Activated B cell treated with CpG ODN at 0.5 μM for 24 hours (primary cell): ENCODE data around the gene SLC43A3. TPM values are rescaled to one million over a fixed set of nuclear protein-coding genes. Genes with fewer than 3 reads are reported as not detected.

Source experiments
- ATAC-seq: fragments of 200-7000 bp; cut with Tn5 transposase; one replicate; pipeline ENCODE4 v1.10.0; 2021; ENCODE audit warnings: low read depth, mild to moderate bottlenecking, moderate library complexity
- CTCF ChIA-PET: fragments of 350-600 bp; sonication (Branson Sonifier 250); formaldehyde crosslinking; loops from one replicate; lab custom pipeline; 2021; ENCODE audit warnings: antibody characterized with exemption; lab: Charles Lee
- POLR2A ChIA-PET: fragments of 350-600 bp; sonication (Branson Sonifier 250); formaldehyde crosslinking; loops from one replicate; lab custom pipeline; 2021; ENCODE audit warnings: antibody characterized with exemption; lab: Charles Lee
- DNase-seq: peaks from one replicate; pipeline ENCODE4 v3.0.0; 2022
- H3K27ac Mint-ChIP-seq: one replicate; pipeline ENCODE4 v1.8.0; 2020; ENCODE audit warnings: mixed read lengths
- H3K27me3 Mint-ChIP-seq: one replicate; pipeline ENCODE4 v1.8.0; 2021; ENCODE audit warnings: mixed read lengths
- H3K36me3 Mint-ChIP-seq: one replicate; pipeline ENCODE4 v1.8.0; 2021; ENCODE audit warnings: low read depth, mixed read lengths
- H3K4me1 Mint-ChIP-seq: one replicate; pipeline ENCODE4 v1.8.0; 2021; ENCODE audit warnings: mixed read lengths
- H3K4me3 Mint-ChIP-seq: one replicate; pipeline ENCODE4 v1.8.0; 2020; ENCODE audit warnings: mild to moderate bottlenecking, mixed read lengths
- H3K9me3 Mint-ChIP-seq: one replicate; pipeline ENCODE4 v1.8.0; 2020; ENCODE audit warnings: mixed read lengths
- CTCF ChIP-seq: fragments of 200-600 bp; IDR thresholded peaks from one replicate; pipeline ENCODE4 v1.8.0; 2022; ENCODE audit warnings: antibody characterized with exemption, mild to moderate bottlenecking
- intact Hi-C: fragments of 100-400 bp; cut with micrococcal nuclease; formaldehyde crosslinking; loops from one replicate; pipeline ENCODE4 v1.15.1; 2024
- total RNA-seq: library from RNA; stranded (reverse); gene quantifications from 2 replicates; pipeline ENCODE4 v1.2.3, GENCODE V29; 2022

The SLC43A3 gene
- total RNA-seq, 1 donor from 2014 or later: 237 TPM

- no peak overlapping the region for H3K27ac Mint-ChIP-seq
- peaks cover 26% of the 10 kb centered on the region for H3K4me1 Mint-ChIP-seq
- TF ChIP-seq CTCF: no peak
- CTCF ChIA-PET: interaction anchor here (1.0 to 1.3 kb wide), 2 partner anchors 27 to 210 kb away, joined by 3 to 4 read pairs; no protein-coding TSS in a partner anchor
- H3K36me3 Mint-ChIP-seq: peaks cover 17% of the 10 kb centered on the region
- no peaks in the 10 kb centered on the region for H3K9me3 Mint-ChIP-seq
- DNase-seq (no peak), ATAC-seq (no peak)
- POLR2A ChIA-PET: interaction anchor here (0.9 kb wide), 1 partner anchor 84 kb away, joined by 3 read pairs; no protein-coding TSS in a partner anchor
- H3K27me3 Mint-ChIP-seq: no peaks in the 10 kb centered on the region
- intact Hi-C loops: loop anchor here (5.0 to 10.0 kb wide), 3 partner anchors 83 to 1785 kb away; partner anchors contain the start of gene MPEG1
- H3K4me3 Mint-ChIP-seq: no peak overlapping the region
Measured at GRCh38 chr11:57429946-57430345, 3.0 kb upstream of the SLC43A3 start.

GRCh38 chr11:57428643-57429042, 1.7 kb upstream of the SLC43A3 start:
- no peaks in the 10 kb centered on the region for H3K27me3 Mint-ChIP-seq
- H3K9me3 Mint-ChIP-seq: no peaks in the 10 kb centered on the region
- no peak overlapping the region for H3K27ac Mint-ChIP-seq
- TF ChIP-seq CTCF: no peak
- intact Hi-C loops: loop anchor here (5.0 to 10.0 kb wide), 3 partner anchors 81 to 1786 kb away; partner anchors contain the start of gene MPEG1
- no peak overlapping the region for H3K4me3 Mint-ChIP-seq
- H3K36me3 Mint-ChIP-seq: peaks cover 29% of the 10 kb centered on the region
- POLR2A ChIA-PET: interaction anchor here (12.4 kb wide), 1 partner anchor 24 kb away, joined by 238 read pairs; no protein-coding TSS in a partner anchor
- CTCF ChIA-PET: interaction anchor here (1.6 kb wide), 1 partner anchor 28 kb away, joined by 8 read pairs; no protein-coding TSS in a partner anchor
- H3K4me1 Mint-ChIP-seq: peaks cover 39% of the 10 kb centered on the region
- DNase-seq (no peak), ATAC-seq (no peak)

- intact Hi-C loops: loop anchor here (1.0 to 10.0 kb wide), 8 partner anchors 30 to 1787 kb away; partner anchors contain the start of genes CLP1, MPEG1 and SELENOH
- peak overlapping the region; percentile 91 for H3K27ac Mint-ChIP-seq
- POLR2A ChIA-PET: interaction anchor here (0.6 to 12.4 kb wide), 3 partner anchors 9 to 23 kb away, joined by 4 to 238 read pairs (median 4); no protein-coding TSS in a partner anchor
Measured at GRCh38 chr11:57427727-57428082, 784 bp upstream of the SLC43A3 start.

GRCh38 chr11:57426439-57426928, 437 bp downstream of the SLC43A3 start:
- intact Hi-C loops: loop anchor here (1.0 to 10.0 kb wide), 7 partner anchors 48 to 1788 kb away; partner anchors contain the start of genes CLP1, MPEG1 and SELENOH
- ChIA-PET POLR2A (interaction anchor here (1.0 to 12.4 kb wide), 5 partner anchors 22 to 91 kb away, joined by 3 to 238 read pairs (median 7); partner anchors contain the start of gene SSRP1), CTCF (no interaction called here)
- Mint-ChIP-seq H3K4me1 (peaks cover 47% of the 10 kb centered on the region), H3K27ac (peak overlapping the region; percentile 91), H3K27me3 (no peaks in the 10 kb centered on the region), H3K36me3 (peaks cover 51% of the 10 kb centered on the region), H3K4me3 (peak overlapping the region; percentile 92), H3K9me3 (no peaks in the 10 kb centered on the region)
- ATAC-seq (no peak), DNase-seq (no peak)
- no peak for TF ChIP-seq CTCF

More at GRCh38 chr11:57427727-57428082, 784 bp upstream of the SLC43A3 start:
- Mint-ChIP-seq H3K4me3 (peak overlapping the region; percentile 92), H3K27me3 (no peaks in the 10 kb centered on the region), H3K36me3 (peaks cover 38% of the 10 kb centered on the region), H3K4me1 (peaks cover 46% of the 10 kb centered on the region), H3K9me3 (no peaks in the 10 kb centered on the region)
- CTCF ChIA-PET: interaction anchor here (0.7 to 1.6 kb wide), 3 partner anchors 29 to 82 kb away, joined by 3 to 8 read pairs (median 3); no protein-coding TSS in a partner anchor
- DNase-seq: no peak
- ATAC-seq: no peak
- TF ChIP-seq CTCF: no peak
